ENCODE data around the gene LZTS3. TPM values are rescaled to one million over a fixed set of nuclear protein-coding genes. Genes with fewer than 3 reads are reported as not detected.

LZTS3 gene
- total and polyA plus RNA-seq, 2 of the 13 experiments (the other 11 are each of a cell fraction or from before 2014, with no cell fraction given), result 10.1 to 31.3 TPM

DNA sequence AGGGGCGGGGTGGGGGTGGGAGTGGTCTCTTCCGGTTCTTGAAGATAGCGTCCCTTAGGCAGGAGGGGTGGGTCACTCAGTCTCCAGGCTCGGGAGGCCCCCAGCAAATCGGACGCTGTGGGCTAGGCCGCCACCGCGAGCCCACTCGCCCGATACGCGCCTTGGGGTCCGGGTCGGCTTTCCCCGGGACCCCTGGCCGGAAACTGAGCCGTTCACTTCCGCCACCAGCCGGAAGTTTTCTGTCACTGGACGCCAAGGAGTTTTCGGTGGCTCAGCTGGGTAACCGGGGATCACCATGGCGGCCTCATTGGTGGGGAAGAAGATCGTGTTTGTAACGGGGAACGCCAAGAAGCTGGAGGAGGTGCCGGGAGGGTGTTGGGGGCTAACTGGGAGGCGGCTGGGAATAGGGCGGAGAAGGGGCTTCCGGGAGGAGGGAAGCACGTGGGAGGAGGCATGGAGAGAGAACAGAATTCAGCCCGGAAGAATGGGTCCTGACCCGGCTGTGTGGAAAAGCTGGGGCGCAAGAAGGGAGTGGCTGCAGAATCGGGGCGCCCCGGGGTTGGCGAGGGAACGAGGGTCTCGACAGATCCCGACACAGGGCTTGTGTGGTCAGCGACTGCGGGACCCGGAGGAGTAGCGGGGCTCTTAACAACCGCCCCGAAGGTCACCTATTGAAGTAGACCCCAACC lies 36.1 kb upstream of the LZTS3 start, which contains the start of gene ITPA (continued):
- TF ChIP-seq, protein P1, sequence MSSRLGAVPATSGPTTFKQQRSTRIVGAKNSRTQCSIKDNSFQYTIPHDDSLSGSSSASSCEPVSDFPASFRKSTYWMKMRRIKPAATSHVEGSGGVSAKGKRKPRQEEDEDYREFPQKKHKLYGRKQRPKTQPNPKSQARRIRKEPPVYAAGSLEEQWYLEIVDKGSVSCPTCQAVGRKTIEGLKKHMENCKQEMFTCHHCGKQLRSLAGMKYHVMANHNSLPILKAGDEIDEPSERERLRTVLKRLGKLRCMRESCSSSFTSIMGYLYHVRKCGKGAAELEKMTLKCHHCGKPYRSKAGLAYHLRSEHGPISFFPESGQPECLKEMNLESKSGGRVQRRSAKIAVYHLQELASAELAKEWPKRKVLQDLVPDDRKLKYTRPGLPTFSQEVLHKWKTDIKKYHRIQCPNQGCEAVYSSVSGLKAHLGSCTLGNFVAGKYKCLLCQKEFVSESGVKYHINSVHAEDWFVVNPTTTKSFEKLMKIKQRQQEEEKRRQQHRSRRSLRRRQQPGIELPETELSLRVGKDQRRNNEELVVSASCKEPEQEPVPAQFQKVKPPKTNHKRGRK (CRISPR knock-in tag; IDR thresholded peaks at IDR 0.05), result no peak
- TF ChIP-seq, protein P2, sequence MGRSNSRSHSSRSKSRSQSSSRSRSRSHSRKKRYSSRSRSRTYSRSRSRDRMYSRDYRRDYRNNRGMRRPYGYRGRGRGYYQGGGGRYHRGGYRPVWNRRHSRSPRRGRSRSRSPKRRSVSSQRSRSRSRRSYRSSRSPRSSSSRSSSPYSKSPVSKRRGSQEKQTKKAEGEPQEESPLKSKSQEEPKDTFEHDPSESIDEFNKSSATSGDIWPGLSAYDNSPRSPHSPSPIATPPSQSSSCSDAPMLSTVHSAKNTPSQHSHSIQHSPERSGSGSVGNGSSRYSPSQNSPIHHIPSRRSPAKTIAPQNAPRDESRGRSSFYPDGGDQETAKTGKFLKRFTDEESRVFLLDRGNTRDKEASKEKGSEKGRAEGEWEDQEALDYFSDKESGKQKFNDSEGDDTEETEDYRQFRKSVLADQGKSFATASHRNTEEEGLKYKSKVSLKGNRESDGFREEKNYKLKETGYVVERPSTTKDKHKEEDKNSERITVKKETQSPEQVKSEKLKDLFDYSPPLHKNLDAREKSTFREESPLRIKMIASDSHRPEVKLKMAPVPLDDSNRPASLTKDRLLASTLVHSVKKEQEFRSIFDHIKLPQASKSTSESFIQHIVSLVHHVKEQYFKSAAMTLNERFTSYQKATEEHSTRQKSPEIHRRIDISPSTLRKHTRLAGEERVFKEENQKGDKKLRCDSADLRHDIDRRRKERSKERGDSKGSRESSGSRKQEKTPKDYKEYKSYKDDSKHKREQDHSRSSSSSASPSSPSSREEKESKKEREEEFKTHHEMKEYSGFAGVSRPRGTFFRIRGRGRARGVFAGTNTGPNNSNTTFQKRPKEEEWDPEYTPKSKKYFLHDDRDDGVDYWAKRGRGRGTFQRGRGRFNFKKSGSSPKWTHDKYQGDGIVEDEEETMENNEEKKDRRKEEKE (IDR thresholded peaks at IDR 0.05), result no peak
- TF ChIP-seq HMGA1 (CRISPR knock-in tag; conservative IDR thresholded peaks at IDR 0.05) (no peak), ZNF33B (CRISPR knock-in tag; IDR thresholded peaks at IDR 0.05) (0 out of 2 replicates have a peak, but pooled peaks have one; percentile 68), ZNF382 (CRISPR knock-in tag; IDR thresholded peaks at IDR 0.05; ENCODE audit: borderline replicate concordance) (no peak), ISX (CRISPR knock-in tag; conservative IDR thresholded peaks at IDR 0.05) (0 out of 2 replicates have a peak, but pooled peaks have one; percentile 25), TCF12 (IDR thresholded peaks at IDR 0.05) (no peak), TCF12 (CRISPR knock-in tag; IDR thresholded peaks at IDR 0.05) (no peak), ZFP90 (CRISPR knock-in tag; IDR thresholded peaks at IDR 0.05; ENCODE audit: borderline replicate concordance) (peak; percentile 72; the same call in 1 of the 2 replicates), ZMYM4 (CRISPR knock-in tag; IDR thresholded peaks at IDR 0.05) (peak; percentile 51; the same call in 1 of the 2 replicates), ASH2L (IDR thresholded peaks at IDR 0.05; ENCODE audit: insufficient read length, low read depth, low read length) (peak; percentile 94), ATM (IDR thresholded peaks at IDR 0.05; ENCODE audit: borderline replicate concordance) (no peak), ZNF670 (CRISPR knock-in tag; IDR thresholded peaks at IDR 0.05; ENCODE audit: borderline replicate concordance) (peak; percentile 63; the same call in 1 of the 2 replicates), ZNF225 (CRISPR knock-in tag; IDR thresholded peaks at IDR 0.05) (peak; percentile 72; the same call in 1 of the 2 replicates), SMAD9 (CRISPR knock-in tag; IDR thresholded peaks at IDR 0.05) (no peak), HNRNPK (IDR thresholded peaks at IDR 0.05; ENCODE audit: low read depth, low read length, poor library complexity, severe bottlenecking) (peak; percentile 14)
